ENCODE measurements around the gene ST6GALNAC3. TPM values are rescaled to one million over a fixed set of nuclear protein-coding genes. Genes with fewer than 3 reads are reported as not detected.

ST6GALNAC3 gene
- total RNA-seq, 1 donor from 2014 or later, result 46.8 TPM

DNA sequence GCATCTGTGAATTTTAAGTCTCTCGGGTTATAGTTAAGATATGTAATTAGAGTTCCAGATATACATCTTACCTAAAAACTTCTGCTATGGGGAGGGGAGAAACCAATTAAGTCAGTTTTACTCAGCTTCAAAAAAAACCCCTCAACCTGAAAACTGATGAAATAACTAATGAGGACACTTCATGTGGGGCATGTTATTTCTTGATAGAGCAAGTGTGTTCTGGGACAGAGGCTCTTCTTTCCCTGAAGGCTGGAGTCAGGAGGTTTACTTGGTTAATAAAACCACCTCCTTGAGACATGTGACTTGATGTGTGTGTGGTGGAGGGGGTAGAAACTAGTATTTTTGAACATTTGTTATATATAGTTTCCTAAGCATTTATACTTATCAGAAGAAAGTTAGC is 479.7 kb downstream of the ST6GALNAC3 start:
- TF ChIP-seq, protein P1, sequence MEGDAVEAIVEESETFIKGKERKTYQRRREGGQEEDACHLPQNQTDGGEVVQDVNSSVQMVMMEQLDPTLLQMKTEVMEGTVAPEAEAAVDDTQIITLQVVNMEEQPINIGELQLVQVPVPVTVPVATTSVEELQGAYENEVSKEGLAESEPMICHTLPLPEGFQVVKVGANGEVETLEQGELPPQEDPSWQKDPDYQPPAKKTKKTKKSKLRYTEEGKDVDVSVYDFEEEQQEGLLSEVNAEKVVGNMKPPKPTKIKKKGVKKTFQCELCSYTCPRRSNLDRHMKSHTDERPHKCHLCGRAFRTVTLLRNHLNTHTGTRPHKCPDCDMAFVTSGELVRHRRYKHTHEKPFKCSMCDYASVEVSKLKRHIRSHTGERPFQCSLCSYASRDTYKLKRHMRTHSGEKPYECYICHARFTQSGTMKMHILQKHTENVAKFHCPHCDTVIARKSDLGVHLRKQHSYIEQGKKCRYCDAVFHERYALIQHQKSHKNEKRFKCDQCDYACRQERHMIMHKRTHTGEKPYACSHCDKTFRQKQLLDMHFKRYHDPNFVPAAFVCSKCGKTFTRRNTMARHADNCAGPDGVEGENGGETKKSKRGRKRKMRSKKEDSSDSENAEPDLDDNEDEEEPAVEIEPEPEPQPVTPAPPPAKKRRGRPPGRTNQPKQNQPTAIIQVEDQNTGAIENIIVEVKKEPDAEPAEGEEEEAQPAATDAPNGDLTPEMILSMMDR (IDR thresholded peaks at IDR 0.05; ENCODE audit: unreplicated experiment), result no peak
- Mint-ChIP-seq H3K4me3 (ENCODE audit: unreplicated experiment) (no peak overlapping the region), H3K27ac (ENCODE audit: unreplicated experiment) (no peak overlapping the region)

DNA sequence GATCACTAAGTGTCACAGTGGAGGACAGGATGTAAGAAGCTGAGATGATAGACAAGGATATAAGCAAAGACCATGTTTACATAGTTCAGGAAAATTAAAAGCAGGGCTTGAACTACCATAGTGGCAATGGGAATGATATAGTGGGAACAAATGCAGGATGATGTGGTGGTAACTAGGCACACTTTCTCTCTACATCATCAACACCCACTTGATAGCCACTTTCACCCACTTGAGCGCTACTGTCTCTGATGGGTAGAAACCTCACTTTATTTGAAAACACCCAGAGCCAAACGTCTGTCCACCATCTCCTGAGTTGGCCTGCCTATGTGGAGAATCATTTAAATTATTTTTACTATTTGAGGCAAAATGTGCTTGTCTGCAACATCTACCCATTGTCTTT is 487.7 kb downstream of the ST6GALNAC3 start:
- H3K36me3 Mint-ChIP-seq (ENCODE audit: low read depth, unreplicated experiment), result no peaks in the 10 kb centered on the region
- H3K27ac Mint-ChIP-seq (ENCODE audit: unreplicated experiment), result no peak overlapping the region
- peaks cover 1% of the 10 kb centered on the region for H3K27me3 Mint-ChIP-seq (ENCODE audit: unreplicated experiment)
- no peaks in the 10 kb centered on the region for H3K4me1 Mint-ChIP-seq (ENCODE audit: unreplicated experiment)
- TF ChIP-seq, protein P1 (IDR thresholded peaks at IDR 0.05; ENCODE audit: unreplicated experiment), result no peak
- DNase-seq (ENCODE audit: low spot score), result no peak
- H3K4me3 Mint-ChIP-seq (ENCODE audit: unreplicated experiment), result no peak overlapping the region
- H3K9me3 Mint-ChIP-seq (ENCODE audit: unreplicated experiment), result no peaks in the 10 kb centered on the region

More for the DNA sequence above, 479.7 kb downstream of the ST6GALNAC3 start:
- no peaks in the 10 kb centered on the region for H3K4me1 Mint-ChIP-seq (ENCODE audit: unreplicated experiment)
- no peaks in the 10 kb centered on the region for H3K36me3 Mint-ChIP-seq (ENCODE audit: low read depth, unreplicated experiment)
- no peak for DNase-seq (ENCODE audit: low spot score)
- no peaks in the 10 kb centered on the region for H3K9me3 Mint-ChIP-seq (ENCODE audit: unreplicated experiment)
- H3K27me3 Mint-ChIP-seq (ENCODE audit: unreplicated experiment), result no peaks in the 10 kb centered on the region

DNA sequence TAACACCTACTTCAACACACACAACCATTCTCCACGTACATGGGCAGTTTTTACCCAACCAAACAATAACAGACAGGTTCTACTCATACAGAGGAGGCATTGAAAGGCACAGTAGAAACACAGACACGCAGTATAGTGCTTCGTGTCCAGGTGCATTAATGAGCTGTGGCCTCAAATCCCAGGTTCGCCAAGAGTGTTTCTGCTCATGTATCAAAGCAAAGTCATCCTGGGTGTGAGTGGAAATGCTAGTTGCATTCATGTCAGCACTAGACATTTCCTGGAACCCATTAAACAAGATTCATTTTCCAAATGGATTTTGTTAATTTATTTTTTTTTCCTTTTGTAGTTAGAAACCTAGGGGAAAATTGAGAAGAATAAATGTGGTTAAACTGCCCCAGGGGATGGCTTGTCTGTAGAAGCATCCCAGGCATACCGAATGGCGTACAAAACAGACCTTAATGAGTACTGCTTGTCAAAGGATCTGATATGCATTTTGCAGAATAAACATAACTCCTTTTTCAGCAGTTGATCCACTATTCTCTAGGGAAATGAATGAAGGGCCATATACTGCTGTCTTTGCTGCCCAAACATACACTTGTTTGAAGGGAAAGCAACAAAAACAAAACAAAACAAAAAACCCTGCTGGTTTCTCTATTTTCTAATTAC is 494.2 kb downstream of the ST6GALNAC3 start:
- Mint-ChIP-seq H3K36me3 (ENCODE audit: low read depth, unreplicated experiment) (no peaks in the 10 kb centered on the region), H3K9me3 (ENCODE audit: unreplicated experiment) (no peaks in the 10 kb centered on the region), H3K4me1 (ENCODE audit: unreplicated experiment) (no peaks in the 10 kb centered on the region), H3K27me3 (ENCODE audit: unreplicated experiment) (no peaks in the 10 kb centered on the region), H3K27ac (ENCODE audit: unreplicated experiment) (no peak overlapping the region), H3K4me3 (ENCODE audit: unreplicated experiment) (no peak overlapping the region)
- TF ChIP-seq, protein P1 (IDR thresholded peaks at IDR 0.05; ENCODE audit: unreplicated experiment), result no peak
- no peak for DNase-seq (ENCODE audit: low spot score)

DNA sequence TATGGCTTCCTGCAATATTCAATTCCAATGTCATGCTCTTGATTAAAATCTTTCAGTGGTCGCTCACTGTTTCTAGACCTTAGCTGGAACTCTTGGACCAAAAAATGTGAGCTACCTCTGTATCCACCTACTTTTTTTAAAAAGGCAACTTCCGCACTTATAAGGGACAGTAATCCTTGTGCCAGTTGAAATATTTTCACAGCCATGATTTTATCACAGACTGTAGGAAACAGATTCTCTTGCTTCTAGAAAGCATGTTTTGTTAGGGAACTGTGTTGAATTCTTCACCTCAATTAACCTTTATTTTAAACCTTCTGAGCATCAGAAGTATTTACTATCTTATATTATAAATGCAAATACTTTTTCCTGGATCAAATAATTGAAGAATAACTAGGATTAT is 496.7 kb downstream of the ST6GALNAC3 start:
- no peaks in the 10 kb centered on the region for H3K27me3 Mint-ChIP-seq (ENCODE audit: unreplicated experiment)
- H3K9me3 Mint-ChIP-seq (ENCODE audit: unreplicated experiment), result no peaks in the 10 kb centered on the region
- H3K27ac Mint-ChIP-seq (ENCODE audit: unreplicated experiment), result no peak overlapping the region
- H3K36me3 Mint-ChIP-seq (ENCODE audit: low read depth, unreplicated experiment), result no peaks in the 10 kb centered on the region
- no peak overlapping the region for H3K4me3 Mint-ChIP-seq (ENCODE audit: unreplicated experiment)
- TF ChIP-seq, protein P1 (IDR thresholded peaks at IDR 0.05; ENCODE audit: unreplicated experiment), result no peak
- DNase-seq (ENCODE audit: low spot score), result no peak
- no peaks in the 10 kb centered on the region for H3K4me1 Mint-ChIP-seq (ENCODE audit: unreplicated experiment)

DNA sequence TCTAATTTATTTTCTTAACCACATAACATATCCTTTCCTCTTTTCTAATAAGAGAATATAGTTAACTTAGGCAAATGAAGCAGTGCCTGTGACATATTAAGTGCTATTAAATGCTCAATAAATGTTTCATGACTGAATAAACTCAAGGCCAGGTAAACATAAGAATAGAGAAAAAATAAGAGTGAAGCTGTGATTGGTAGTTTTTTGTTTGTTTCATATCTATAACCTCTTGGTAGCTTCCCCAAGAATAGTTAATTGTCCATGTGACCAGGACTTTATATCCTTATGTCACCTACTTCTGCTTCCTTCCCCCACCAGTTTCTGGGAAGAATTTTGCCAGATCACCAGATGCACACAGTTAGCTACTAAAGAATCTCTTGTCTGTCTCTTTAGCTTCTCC is 497.7 kb downstream of the ST6GALNAC3 start:
- Mint-ChIP-seq H3K9me3 (ENCODE audit: unreplicated experiment) (no peaks in the 10 kb centered on the region), H3K4me3 (ENCODE audit: unreplicated experiment) (no peak overlapping the region), H3K4me1 (ENCODE audit: unreplicated experiment) (no peaks in the 10 kb centered on the region), H3K27me3 (ENCODE audit: unreplicated experiment) (no peaks in the 10 kb centered on the region), H3K27ac (ENCODE audit: unreplicated experiment) (no peak overlapping the region), H3K36me3 (ENCODE audit: low read depth, unreplicated experiment) (no peaks in the 10 kb centered on the region)
- TF ChIP-seq, protein P1 (IDR thresholded peaks at IDR 0.05; ENCODE audit: unreplicated experiment), result no peak
- no peak for DNase-seq (ENCODE audit: low spot score)
